GM19238 (cell line): Measurements from ENCODE around the gene DNAJC17.

Source experiments
- DNase-seq: peaks from one replicate; pipeline ENCODE4 v3.0.0; 2011; ENCODE audit warnings: low spot score; ENCODE audit not compliant: insufficient read length

DNAJC17 gene

GRCh38 chr15:40807028-40807887, at the start of gene DNAJC17, which contains the start of gene ZFYVE19:
DNAJC17 (minus strand) TSS chr15:40807473; CDS start chr15:40807446, 27 bp downstream.
ZFYVE19 (plus strand) TSS chr15:40807089; CDS start chr15:40807590, 501 bp downstream.
- DNase-seq: peak; percentile 85

DNA sequence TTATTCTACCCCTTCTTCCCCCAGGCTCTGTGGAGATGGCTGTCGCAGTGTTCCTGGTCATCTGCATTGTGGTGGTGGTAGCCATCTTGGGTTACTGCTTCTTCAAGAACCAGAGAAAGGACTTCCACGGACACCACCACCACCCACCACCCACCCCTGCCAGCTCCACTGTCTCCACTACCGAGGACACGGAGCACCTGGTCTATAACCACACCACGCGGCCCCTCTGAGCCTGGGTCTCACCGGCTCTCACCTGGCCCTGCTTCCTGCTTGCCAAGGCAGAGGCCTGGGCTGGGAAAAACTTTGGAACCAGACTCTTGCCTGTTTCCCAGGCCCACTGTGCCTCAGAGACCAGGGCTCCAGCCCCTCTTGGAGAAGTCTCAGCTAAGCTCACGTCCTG, 49.5 kb upstream of the DNAJC17 start:
- DNase-seq: no peak

DNA sequence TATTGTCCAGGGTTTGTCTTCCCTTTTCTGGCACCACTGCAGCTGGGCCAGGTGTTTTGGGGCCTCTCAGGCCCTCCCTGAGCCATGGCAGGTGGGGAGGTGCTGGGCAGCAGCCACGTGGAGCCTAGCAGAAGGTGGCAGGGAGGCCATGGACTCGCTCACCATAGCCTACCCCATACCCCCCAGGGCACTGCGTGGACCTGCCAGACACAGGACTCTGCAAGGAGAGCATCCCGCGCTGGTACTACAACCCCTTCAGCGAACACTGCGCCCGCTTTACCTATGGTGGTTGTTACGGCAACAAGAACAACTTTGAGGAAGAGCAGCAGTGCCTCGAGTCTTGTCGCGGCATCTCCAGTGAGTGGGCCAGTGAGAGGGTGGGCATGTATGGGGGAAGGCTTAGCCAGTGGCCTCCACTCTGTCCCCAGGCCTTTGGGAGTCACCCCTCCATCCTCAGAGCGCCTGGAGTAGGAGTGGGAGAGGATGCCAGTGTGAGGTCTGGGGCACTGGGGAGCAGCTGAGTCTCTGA, 48.5 kb upstream of the DNAJC17 start:
- DNase-seq: no peak

DNA sequence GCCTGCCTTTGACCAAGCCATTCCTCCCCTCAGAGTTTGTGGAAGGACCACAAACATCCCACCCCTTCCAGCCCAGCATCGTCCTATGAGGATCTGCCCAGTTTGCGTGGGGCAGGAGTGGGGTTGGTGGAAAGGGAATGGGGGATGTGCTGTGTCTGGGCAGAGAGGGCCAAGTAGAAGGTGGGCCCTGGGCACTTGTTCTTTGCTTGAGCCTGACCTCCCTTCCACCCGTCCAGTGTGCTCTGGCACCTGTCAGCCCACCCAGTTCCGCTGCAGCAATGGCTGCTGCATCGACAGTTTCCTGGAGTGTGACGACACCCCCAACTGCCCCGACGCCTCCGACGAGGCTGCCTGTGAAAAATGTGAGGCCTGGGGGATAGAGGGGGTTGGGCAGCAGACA, 46.9 kb upstream of the DNAJC17 start:
- DNase-seq: no peak

DNA sequence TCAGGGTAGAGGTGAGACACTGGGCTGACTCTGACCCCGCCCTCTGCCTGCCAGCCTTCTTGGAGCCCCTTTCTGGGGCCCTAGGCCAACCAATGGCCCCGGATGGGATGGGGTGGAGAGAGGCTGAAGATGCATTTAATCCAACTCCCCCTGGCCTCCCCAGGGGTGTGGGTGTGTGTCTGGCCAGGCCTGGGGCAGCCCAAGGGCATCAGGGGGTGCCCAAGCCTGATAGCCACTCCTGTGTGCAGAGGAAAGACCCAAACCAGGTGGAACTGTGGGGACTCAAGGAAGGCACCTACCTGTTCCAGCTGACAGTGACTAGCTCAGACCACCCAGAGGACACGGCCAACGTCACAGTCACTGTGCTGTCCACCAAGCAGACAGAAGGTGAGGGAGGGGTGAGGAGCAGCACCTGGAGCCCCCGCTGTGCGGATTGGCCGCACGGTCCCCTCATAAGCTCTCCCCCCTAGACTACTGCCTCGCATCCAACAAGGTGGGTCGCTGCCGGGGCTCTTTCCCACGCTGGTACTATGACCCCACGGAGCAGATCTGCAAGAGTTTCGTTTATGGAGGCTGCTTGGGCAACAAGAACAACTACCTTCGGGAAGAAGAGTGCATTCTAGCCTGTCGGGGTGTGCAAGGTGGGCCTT, 46.1 kb upstream of the DNAJC17 start:
- no peak for DNase-seq

DNA sequence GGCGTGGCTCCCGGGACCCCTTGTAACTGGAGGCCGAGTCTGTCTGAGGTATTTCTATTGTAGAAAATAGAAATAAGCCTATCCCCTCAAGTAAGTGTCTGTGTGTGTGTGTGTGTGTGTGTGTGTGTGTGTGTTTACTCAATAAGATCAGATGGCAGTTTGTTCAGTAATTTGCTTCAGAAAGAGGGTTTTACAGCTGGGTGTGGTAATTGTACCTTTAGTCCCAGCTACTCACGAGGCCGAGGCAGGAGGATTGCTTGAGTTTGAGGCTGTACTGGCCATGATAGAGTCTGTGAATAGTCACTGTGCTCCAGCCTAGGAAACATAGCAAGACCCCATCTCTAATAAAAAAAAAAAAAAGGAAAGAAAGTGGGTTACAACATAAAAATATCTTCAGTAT, 45.3 kb upstream of the DNAJC17 start:
- no peak for DNase-seq

- DNase-seq: no peak
Measured at GRCh38 chr15:40850576-40851112, 43.4 kb upstream of the DNAJC17 start.

GRCh38 chr15:40847223-40847961, 40.1 kb upstream of the DNAJC17 start:
- DNase-seq: peak; percentile 71

GRCh38 chr15:40846841-40847222, 39.6 kb upstream of the DNAJC17 start:
- no peak for DNase-seq

- DNase-seq: no peak
Measured at GRCh38 chr15:40845511-40846284, 38.4 kb upstream of the DNAJC17 start.

DNA sequence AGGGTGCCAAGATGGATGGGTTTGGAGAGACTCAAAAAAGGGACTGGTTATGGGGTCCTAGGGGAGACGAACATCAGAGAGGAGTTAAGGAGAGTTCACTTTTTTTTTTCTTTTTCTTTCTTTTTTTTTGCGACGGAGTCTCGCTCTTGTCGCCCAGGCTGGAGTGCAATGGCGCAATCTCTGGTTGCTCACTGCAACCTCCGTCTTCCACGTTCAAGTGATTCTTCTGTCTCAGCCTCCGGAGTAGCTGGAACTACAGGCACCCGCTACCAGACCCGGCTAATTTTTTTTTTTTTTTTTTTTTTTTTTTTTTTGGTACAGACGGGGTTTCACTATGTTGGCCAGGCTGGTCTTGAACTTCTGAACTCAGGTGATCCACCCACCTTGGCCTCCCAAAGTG, 37.8 kb upstream of the DNAJC17 start:
- no peak for DNase-seq

GRCh38 chr15:40844696-40845030, 37.4 kb upstream of the DNAJC17 start:
- DNase-seq: peak; percentile 49

DNA sequence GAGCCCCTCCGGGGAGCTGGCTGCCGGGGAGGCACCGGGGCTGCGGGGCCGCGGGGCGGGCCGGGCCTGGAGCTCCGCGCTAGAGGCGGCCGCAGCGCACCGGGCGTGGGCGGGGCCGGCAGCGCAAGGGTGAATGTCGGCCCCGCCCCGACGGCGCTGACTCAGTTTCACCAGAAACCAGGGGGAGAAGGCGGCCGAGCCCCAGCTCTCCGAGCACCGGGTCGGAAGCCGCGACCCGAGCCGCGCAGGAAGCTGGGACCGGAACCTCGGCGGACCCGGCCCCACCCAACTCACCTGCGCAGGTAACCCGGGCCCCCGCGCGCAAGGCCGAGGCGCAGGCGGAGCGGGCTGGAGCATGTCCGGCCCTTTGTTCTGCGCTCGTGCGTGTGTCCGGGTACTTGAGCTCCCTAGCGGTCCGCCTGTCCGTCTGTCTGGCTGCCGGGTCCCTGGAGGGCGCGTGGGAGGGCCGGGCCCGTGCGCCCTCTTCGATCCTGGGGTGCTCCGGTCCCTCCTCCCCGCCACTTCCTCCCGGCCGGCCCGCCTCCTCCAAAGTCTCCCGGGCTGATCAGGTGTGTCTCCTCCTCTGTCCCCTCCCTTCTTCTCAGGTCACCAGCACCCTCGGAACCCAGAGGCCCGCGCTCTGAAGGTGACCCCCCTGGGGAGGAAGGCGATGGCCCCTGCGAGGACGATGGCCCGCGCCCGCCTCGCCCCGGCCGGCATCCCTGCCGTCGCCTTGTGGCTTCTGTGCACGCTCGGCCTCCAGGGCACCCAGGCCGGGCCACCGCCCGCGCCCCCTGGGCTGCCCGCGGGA, 36.8 kb upstream of the DNAJC17 start, which contains the start of gene SPINT1:
SPINT1 (plus strand) TSS at position 164 of the 811 bp plus-strand sequence; CDS start at position 671, 507 bp downstream.
- DNase-seq: peak; percentile 65

DNA sequence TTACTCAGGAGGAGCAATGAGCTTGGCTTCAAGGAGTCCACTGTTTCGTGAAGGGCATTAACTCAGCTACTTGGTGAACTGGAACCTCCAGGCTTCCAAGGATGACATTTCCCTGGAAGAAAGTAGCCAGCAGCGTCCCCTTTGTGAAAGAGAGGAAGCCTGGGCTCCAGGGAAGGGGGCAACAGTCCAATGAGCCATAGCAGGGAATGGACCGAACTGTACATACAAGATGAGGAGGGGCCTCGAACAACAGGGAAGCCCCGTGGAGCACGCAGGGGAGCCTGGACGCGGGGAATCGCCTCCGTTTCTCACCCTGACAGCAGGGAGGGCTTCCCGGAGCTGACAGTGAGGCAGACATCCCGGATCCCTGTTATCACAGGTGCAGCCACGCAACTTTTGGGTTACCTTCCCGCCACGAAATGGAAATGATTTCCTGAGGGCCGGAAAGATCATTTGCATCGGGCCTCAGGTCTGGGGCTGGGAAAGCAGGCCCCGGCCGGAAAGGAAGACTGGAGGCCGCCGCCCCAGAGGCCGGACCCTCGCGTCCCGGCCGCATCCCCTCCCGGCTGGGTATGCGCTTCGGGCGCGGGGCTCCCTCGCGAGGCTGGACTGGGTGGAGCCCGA, 36.1 kb upstream of the DNAJC17 start:
- no peak for DNase-seq

- no peak for DNase-seq
Measured at GRCh38 chr15:40841741-40842140, 34.5 kb upstream of the DNAJC17 start.

DNA sequence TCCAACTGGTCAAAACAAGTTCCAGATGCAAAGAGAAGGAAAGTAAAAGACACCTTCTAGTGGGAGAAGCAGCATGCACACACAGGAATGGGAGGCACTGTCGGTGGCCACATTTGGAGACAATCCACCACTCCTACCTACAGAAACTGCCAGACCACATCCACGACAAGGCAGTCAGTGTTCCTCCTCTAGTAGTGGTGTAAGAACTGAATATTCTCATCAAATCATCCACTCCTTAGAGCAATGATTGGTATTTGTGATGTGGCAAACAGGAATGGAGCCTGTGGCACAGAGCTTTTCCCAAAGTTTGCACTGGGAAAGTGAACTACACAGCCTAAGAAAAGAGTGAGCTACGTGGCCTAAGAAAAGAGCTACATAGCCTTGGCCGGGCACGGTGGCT, 31.5 kb upstream of the DNAJC17 start:
- DNase-seq: no peak

DNA sequence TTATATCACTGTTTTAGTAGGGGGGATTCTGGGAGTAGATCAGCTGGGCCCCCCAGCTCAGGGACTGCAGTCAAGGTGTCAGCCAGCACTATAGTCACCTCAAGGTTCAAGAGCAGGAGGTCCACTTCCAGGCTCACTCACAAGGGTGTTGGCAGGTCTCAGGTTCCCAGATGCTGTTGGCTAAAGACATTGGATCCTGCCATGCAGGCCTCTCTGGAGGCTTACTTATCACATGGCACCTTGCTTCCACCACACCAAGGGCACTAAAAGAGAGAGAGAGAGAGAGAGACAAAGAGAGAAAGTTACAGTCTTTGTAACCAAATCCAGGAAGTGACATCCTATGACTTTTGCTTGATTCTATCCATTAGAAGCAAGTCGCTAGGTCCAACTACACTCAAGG, 28.7 kb upstream of the DNAJC17 start:
- no peak for DNase-seq

DNA sequence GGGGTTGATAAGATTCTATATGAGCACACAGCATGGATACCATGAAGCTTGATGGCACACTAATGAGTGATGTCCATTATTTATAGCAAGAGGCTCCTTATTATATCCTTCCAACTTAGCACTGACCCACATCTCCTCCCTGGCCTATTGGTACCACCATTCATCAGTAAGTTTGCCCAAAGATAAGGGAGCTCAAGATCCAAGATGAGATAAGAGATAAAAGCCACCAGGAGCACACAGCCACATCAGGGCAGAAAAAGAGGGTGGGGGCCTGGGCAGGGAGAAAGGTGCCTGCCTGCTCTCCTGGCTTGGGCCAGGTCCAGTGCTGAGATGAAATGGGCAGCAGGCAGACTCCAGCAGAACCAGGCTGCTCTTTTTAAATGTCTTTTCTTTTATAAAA, 25.6 kb upstream of the DNAJC17 start:
- no peak for DNase-seq

- no peak for DNase-seq
Measured at GRCh38 chr15:40831861-40832260, 24.6 kb upstream of the DNAJC17 start.
